ENCODE measurements around the gene TBC1D22A.
"Not testable (repeated sequence)": the region's sequence is repeated elsewhere in the genome, so short reads cannot be mapped to it uniquely, and the experiment has no call there.

The TBC1D22A gene

GRCh38 chr22:46813816-46814597 lies 51.6 kb downstream of the TBC1D22A start:
- no peak for DNase-seq (ENCODE audit: low read depth)

DNA sequence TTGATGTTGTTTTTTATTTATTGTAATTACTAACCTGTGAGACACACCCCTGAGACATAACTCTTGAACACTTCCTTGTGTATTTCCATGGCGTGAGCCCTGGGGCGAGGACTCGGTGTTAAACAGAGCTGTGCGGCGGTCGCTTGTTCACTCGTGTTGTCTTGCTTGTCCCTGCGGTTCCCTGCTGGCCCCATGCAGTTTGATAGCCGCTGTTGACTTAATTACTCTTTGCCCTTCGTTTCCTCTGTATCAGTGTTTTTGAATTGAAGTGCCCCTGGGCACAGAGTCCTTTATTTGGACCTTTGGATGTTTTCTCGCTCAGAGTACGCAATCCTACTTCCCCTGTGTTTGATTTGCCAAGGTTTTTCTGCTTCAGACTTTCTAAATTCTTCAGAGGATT lies 52.7 kb downstream of the TBC1D22A start:
- DNase-seq (ENCODE audit: low read depth), result no peak

DNA sequence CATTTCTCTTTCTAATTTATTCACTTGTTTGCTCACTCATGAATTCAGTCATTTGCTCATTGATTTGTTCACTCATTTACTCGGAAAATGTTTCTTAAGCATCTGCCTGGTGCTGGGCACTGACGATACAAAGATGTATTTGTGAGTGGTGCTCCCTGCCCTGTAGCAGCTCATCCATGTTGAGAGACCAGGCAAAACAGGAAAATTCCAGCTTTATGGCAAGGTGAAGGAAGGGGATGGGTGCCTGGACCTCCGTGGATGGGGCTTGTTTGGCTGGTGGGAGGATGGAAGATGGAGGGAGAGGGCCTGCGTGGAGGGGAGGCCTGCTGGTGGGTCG lies 53.1 kb downstream of the TBC1D22A start:
- DNase-seq (ENCODE audit: low read depth), result no peak

GRCh38 chr22:46815896-46816731 lies 53.7 kb downstream of the TBC1D22A start:
- no peak for DNase-seq (ENCODE audit: low read depth)

GRCh38 chr22:46817390-46817789 lies 54.9 kb downstream of the TBC1D22A start:
- not testable (repeated sequence) for DNase-seq (ENCODE audit: low read depth)

- DNase-seq (ENCODE audit: low read depth), result no peak
These were observed 60.8 kb downstream of the TBC1D22A start for GRCh38 chr22:46823248-46823647.

DNA sequence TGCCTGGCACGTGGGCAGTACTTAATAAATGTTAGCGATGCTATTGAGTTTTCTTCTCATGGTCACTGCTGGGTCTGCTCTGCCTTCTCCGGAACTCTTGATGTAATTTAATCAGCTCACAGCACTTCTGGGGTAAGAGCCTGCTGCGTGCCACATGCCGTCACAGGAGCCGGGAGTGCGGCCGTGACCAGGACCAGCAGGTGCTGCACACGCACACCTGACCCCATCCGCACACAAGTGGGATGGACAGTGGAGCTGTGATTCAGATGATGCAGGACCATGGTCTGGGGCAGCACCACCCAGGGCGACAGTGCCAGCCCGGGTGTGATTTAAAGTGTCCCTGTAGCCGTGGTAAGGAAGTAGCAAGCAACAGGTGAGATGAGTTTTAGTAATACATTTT lies 61.2 kb downstream of the TBC1D22A start:
- DNase-seq (ENCODE audit: low read depth), result no peak

GRCh38 chr22:46824344-46824909 lies 62.0 kb downstream of the TBC1D22A start:
- DNase-seq (ENCODE audit: low read depth), result no peak

- no peak for DNase-seq (ENCODE audit: low read depth)
These were observed 62.6 kb downstream of the TBC1D22A start for GRCh38 chr22:46824980-46825544.

- DNase-seq (ENCODE audit: low read depth), result no peak
These were observed 64.1 kb downstream of the TBC1D22A start for GRCh38 chr22:46826438-46827135.

DNA sequence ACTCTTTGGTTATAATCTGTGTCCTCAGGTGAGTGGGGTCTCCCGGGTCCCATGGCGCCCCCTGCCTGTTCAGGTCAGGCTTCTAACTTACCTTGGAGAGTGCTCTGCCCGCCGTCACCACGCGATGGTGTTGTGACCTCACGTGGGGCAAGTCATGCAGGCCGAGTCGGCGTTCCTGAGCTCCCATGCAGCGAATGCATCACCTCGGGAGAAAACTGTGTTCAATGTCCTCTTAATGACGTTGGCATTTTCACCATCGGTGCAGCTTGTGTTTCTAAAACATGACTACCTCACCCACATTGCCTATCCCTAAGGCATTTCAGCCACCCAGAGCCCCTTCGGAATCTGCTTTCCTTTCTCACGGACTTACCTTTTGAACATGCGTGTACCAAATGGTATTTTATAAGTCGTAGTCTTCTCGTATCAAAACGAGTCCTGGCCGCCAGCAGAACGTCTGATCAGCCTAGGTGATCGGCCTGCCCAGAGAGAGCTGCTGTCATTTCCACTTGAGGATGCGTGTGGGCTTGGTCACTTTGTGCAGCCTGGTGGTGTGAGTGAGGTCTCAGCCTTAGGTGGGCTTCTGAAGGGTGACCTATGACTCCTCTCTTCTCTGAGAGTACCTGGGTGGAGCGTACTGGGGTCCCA lies 64.8 kb downstream of the TBC1D22A start:
- no peak for DNase-seq (ENCODE audit: low read depth)

GRCh38 chr22:46827781-46828180 lies 65.3 kb downstream of the TBC1D22A start:
- DNase-seq (ENCODE audit: low read depth), result no peak

DNA sequence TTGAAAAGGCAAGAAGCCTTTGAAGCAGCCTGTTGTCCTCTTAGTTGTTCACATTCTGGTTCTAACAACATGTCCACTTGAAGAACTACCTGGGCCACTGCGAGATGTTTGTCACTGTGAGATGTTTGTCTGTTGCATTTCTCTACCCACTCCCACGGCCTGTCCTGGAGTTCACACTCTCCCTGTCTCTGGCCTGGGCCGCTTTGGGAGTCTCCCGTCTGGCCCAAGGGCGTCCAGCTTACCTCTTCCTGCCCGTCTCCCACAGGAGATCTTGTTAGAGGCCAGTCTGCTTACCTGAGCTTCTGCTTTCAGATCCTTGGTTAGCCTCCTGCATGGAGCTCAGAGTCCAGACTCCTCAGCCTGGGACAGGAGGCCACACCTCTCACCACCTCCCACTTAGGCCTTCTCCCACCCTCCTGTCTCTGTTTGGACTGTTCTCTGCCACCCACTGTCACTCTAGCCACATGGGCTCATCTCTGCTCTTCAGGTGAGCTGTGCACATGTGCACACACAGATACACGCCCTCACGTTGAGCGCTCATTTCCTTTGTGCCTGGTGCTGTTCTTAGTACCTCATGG lies 66.0 kb downstream of the TBC1D22A start:
- DNase-seq (ENCODE audit: low read depth), result no peak

DNA sequence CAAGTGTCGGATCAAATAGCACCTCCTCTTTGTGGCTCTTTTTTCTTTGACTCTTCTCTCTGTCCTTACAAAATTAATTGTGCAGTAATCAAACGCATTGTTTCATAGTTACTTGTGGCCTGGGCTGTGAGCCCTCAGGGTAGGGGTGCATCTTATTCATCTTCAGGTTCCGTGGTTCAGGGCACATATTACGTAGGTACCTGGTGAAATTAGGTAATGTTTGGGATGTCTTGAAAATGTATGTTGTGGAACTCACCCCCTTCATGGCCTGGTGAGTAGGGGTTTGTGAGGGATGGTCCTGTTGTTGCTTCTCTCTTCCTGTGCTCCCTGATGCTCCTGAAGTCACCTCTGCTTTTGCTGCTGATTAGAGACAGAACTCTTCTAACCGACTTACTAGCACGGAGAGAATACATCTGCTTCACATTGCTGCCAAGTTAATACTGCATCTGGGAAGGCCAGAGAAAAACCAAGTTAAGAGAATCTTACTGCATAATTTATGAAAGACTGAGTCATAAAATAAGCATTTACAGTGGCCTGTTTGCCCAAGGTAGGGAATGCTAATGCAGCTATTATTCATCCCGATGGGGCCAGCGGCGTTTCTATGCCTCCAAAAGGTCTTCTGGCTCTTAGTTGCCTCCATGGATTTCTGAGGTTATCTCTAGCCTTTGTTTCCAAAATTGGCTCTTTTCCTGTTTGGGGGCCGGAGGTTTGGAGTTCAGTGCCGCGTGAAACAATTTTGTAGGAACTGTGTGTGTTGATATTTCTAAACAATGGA lies 66.9 kb downstream of the TBC1D22A start:
- DNase-seq (ENCODE audit: low read depth), result no peak

- no peak for DNase-seq (ENCODE audit: low read depth)
These were observed 67.7 kb downstream of the TBC1D22A start for GRCh38 chr22:46829941-46830715.

DNA sequence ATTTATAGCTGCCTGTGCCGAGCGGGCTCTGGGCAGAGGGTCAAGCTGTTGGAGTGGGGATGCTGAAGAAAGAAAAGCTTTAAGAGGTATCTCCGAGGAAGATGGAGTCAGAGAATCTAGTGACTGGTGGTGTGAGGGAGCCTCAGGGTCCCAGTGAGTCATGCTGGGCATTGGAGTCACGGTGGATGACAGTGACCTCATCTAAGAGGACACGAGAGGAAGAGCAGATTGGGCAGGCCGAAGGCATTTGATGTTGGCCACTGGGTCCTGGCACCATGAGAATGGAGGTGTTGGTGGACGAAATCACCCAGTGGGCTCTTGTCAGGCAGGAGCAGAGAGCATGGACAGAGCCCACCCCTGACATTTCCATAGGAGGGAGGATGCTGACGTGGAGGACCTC lies 68.4 kb downstream of the TBC1D22A start:
- no peak for DNase-seq (ENCODE audit: low read depth)

DNA sequence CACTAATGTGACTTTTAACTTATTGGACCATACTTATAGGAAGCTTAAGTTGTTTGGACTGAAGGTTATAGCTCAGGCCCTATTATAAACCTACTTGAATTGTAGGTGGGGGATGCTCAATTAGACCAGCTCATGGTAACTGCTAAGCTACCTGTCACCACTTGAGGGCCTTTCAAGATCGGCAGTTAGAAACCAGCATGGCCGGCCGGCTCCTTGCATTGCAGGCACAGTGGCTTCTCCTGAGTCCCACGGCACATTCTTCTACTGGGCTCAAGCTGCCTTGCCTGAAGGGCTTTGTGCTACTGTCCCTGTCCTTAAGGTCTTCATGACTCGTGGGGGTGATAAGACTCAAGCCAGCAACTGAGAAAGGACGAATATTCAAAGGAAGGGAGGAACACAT lies 70.8 kb downstream of the TBC1D22A start:
- DNase-seq (ENCODE audit: low read depth), result no peak

- no peak for DNase-seq (ENCODE audit: low read depth)
These were observed 71.7 kb downstream of the TBC1D22A start for GRCh38 chr22:46834021-46834737.

- DNase-seq (ENCODE audit: low read depth), result no peak
These were observed 72.8 kb downstream of the TBC1D22A start for GRCh38 chr22:46835288-46835687.
